Heart left ventricle (tissue), 16 donors: Measurements from ENCODE around the gene ZNF292. TPM values are rescaled to one million over a fixed set of nuclear protein-coding genes. Genes with fewer than 3 reads are reported as not detected.

Experiments used
- ATAC-seq, 4 donors: fragments of 200-7000 bp; cut with Tn5 transposase; one replicate each; pipeline ENCODE4 v1.9.1; 2020 to 2022; ENCODE audit warnings: moderate library complexity in 4 of 4, mild to moderate bottlenecking in 3 of 4, moderate number of reproducible peaks in 1 of 4
- DNase-seq, 5 donors: peaks; one replicate each; pipeline ENCODE4 v3.0.0-alpha.2; 2020
- H3K27ac ChIP-seq, 12 donors: fragments of 200-600 bp; sonication (generic) in 4 of 12; one replicate each; pipeline versions ENCODE4 v1.5.0 to v1.8.0; 2016 to 2022; ENCODE audit warnings: mild to moderate bottlenecking in 2 of 12
- H3K27me3 ChIP-seq, 9 donors: fragments of 200-600 bp; sonication (generic) in 2 of 9; one replicate each; pipeline versions ENCODE4 v1.5.1 to v1.8.0; 2016 to 2022; ENCODE audit warnings: mild to moderate bottlenecking in 3 of 9
- H3K36me3 ChIP-seq, 9 donors: fragments of 200-600 bp; sonication (generic) in 2 of 9; one replicate each; pipeline versions ENCODE4 v1.5.0 to v1.8.0; 2018 to 2022; ENCODE audit warnings: mild to moderate bottlenecking in 2 of 9
- H3K4me1 ChIP-seq, 12 donors: fragments of 200-600 bp; sonication (generic) in 4 of 12; one replicate each; pipeline versions ENCODE4 v1.5.0 to v1.8.0; 2016 to 2022; ENCODE audit warnings: mild to moderate bottlenecking in 3 of 12
- H3K4me3 ChIP-seq, 12 donors: fragments of 200-600 bp; sonication (generic) in 4 of 12; one replicate each; pipeline versions ENCODE4 v1.5.0 to v1.8.0; 2017 to 2022; ENCODE audit warnings: mild to moderate bottlenecking in 9 of 12, moderate library complexity in 4 of 12
- H3K9me3 ChIP-seq, 12 donors: fragments of 200-600 bp; sonication (generic) in 4 of 12; one replicate each; pipeline versions ENCODE4 v1.5.0 to v1.8.0; 2016 to 2022; ENCODE audit warnings: mild to moderate bottlenecking in 1 of 12
- CTCF ChIP-seq, 12 donors: fragments of 200-600 bp; sonication (generic) in 4 of 12; IDR thresholded peaks; one replicate each; pipeline versions ENCODE4 v1.5.0 to v1.8.0; 2018 to 2022; ENCODE audit warnings: antibody characterized with exemption in 12 of 12, mild to moderate bottlenecking in 5 of 12
- POLR2A ChIP-seq, 2 donors: fragments of 450-650 bp; IDR thresholded peaks; one replicate each; pipeline ENCODE4 v1.6.1; 2017; ENCODE audit warnings: antibody characterized with exemption in 2 of 2, mild to moderate bottlenecking in 2 of 2, moderate library complexity in 2 of 2
- WGBS, 4 donors: extraction: QIAGEN DNeasy Blood & Tissue Kit in 2 of 4; methylation state at CpG; one replicate each; pipeline versions ENCODE4 v1.1.5 to v1.1.7; 2013 to 2018; 5-methylcytosine and 5-hydroxymethylcytosine counted together
- intact Hi-C, 10 donors: fragments of 100-400 bp; cut with DNase I; formaldehyde crosslinking; loops; one replicate each; pipeline versions ENCODE4 v1.11.1 to v1.14.2; 2022
- polyA plus RNA-seq, 2 donors: library from polyadenylated mRNA; stranded (reverse); fragments of 200-250 nt; gene quantifications; one replicate each; pipeline ENCODE4 v1.2.3, GENCODE V29; 2013
- total RNA-seq, 9 donors: library from RNA; depleted of rRNA in 2 of 9; stranded (reverse); fragments of >200 nt in 2 of 9; fragmentation: NEBNext Ultra II Directional in 3 of 9; extraction: Animal tissue kit (Norgen Biotek cat#: 25700) in 3 of 9; gene quantifications; one replicate each; pipeline versions ENCODE4 v1.1.0 to v1.2.4, GENCODE V29; 2016 to 2023
- donor health status: ischemic (EF 13 %, LVEDD 7.1; RV severe dilation, severe dysfunction).
- donor health status: healthy with polysubstance abuse.
- donor health status: DM: no; HTN: yes; CAD: no.
- donor health status: DM: no; HTN: no; CAD: no.
- donor health status: ischemic (EF 25% LVEDD 6.9; RV normal size, moderate dysfunction).
- donor health status: ischemic (EF 25% LVEDD 5.7; RV mildly dilated, moderate dysfunction).
- donor health status: healthy.
- donor health status: DM: yes; HTN: yes; CAD: no.
- donor health status: ischemic (EF 35%, LVEDD 5.7; RV mildly dilated, moderate dysfunction).
- donor health status: nonischemic (EF 11% LVEDD 7.7; RV severe dilation, severe dysfunction).
- donor health status: DM: yes; HTN: yes; CAD: no.
- donor health status: PGD.
- donor health status: ischemic (EF 29% LVEDD 5.4; RV normal size, mild dysfunction).
- donor health status: nonischemic (EF 23%, LVEDD 6.1; RV moderate dilation, normal function).

The ZNF292 gene
- total and polyA plus RNA-seq, 11 donors: 4.0 to 35.8 (median 27.4) TPM

- WGBS, 4 donors: 46 to 62% (median 50%) methylated on average over 1 of the region's 1 CpG
- H3K4me1 ChIP-seq: peaks cover 0 to 44% (median 23%) of the 10 kb centered on the region in 12 donors
- ATAC-seq (no peak), DNase-seq (no peak)
- peaks cover 0 to 4% (median 0%) of the 10 kb centered on the region in 9 donors for H3K36me3 ChIP-seq
- H3K27ac ChIP-seq: no peak overlapping the region
- no peak overlapping the region for H3K4me3 ChIP-seq
- intact Hi-C loops: no loop called here
- H3K27me3 ChIP-seq: no peaks in the 10 kb centered on the region
- no peaks in the 10 kb centered on the region for H3K9me3 ChIP-seq
- no peak for TF ChIP-seq POLR2A (IDR thresholded peaks at IDR 0.05)
- TF ChIP-seq CTCF (IDR thresholded peaks at IDR 0.05): no peak
These were observed 55.6 kb downstream of the ZNF292 start for GRCh38 chr6:87210979-87211378.

GRCh38 chr6:87212596-87212995 lies 57.2 kb downstream of the ZNF292 start:
- Histone ChIP-seq H3K4me1 (peaks cover 0 to 40% (median 18%) of the 10 kb centered on the region in 12 donors), H3K36me3 (peaks cover 0 to 21% (median 10%) of the 10 kb centered on the region in 9 donors), H3K27me3 (no peaks in the 10 kb centered on the region), H3K9me3 (no peaks in the 10 kb centered on the region), H3K27ac (no peak overlapping the region), H3K4me3 (no peak overlapping the region)
- intact Hi-C loops: no loop called here
- no peak for DNase-seq
- TF ChIP-seq CTCF (IDR thresholded peaks at IDR 0.05) (no peak), POLR2A (IDR thresholded peaks at IDR 0.05) (no peak)
- no peak for ATAC-seq

- no peak for ATAC-seq
- Histone ChIP-seq H3K4me3 (no peak overlapping the region), H3K36me3 (peaks cover 0 to 28% (median 18%) of the 10 kb centered on the region in 9 donors), H3K27ac (no peak overlapping the region), H3K27me3 (no peaks in the 10 kb centered on the region), H3K9me3 (no peaks in the 10 kb centered on the region), H3K4me1 (peaks cover 0 to 34% (median 12%) of the 10 kb centered on the region in 12 donors)
- WGBS, 4 donors: 83 to 92% (median 87%) methylated on average over 5 of the region's 5 CpGs
- DNase-seq: no peak
- intact Hi-C loops: no loop called here
- TF ChIP-seq CTCF (IDR thresholded peaks at IDR 0.05): no peak
- TF ChIP-seq POLR2A (IDR thresholded peaks at IDR 0.05): no peak
These were observed 58.0 kb downstream of the ZNF292 start for GRCh38 chr6:87213364-87213763.

GRCh38 chr6:87214831-87215230 lies 59.5 kb downstream of the ZNF292 start:
- Histone ChIP-seq H3K27ac (no peak overlapping the region), H3K36me3 (peaks cover 0 to 43% (median 33%) of the 10 kb centered on the region in 9 donors), H3K4me3 (no peak overlapping the region), H3K27me3 (no peaks in the 10 kb centered on the region), H3K9me3 (no peaks in the 10 kb centered on the region), H3K4me1 (peaks cover 0 to 28% (median 5%) of the 10 kb centered on the region in 12 donors)
- ATAC-seq (no peak), DNase-seq (no peak)
- TF ChIP-seq POLR2A (IDR thresholded peaks at IDR 0.05) (no peak), CTCF (IDR thresholded peaks at IDR 0.05) (no peak)
- intact Hi-C loops: no loop called here
